HL-60 (cell line): ENCODE data around the gene KCNE1.
"Not testable (repeated sequence)": the region's sequence is repeated elsewhere in the genome, so short reads cannot be mapped to it uniquely, and the experiment has no call there.

Experiments
- CTCF ChIP-seq: IDR thresholded peaks from one replicate; pipeline ENCODE4 v1.5.1; 2011; ENCODE audit warnings: low read length, control low read depth, inconsistent platforms; ENCODE audit not compliant: insufficient read depth
- GABPA ChIP-seq: IDR thresholded peaks from 2 replicates; pipeline ENCODE4 v1.6.1; 2012; ENCODE audit warnings: low read depth
- POLR2AphosphoS5 ChIP-seq: IDR thresholded peaks from 2 replicates; pipeline ENCODE4 v1.6.1; 2012; ENCODE audit warnings: low read depth
- REST ChIP-seq: IDR thresholded peaks from 2 replicates; pipeline ENCODE4 v1.6.1; 2012; ENCODE audit warnings: low read depth; ENCODE audit not compliant: insufficient replicate concordance
- SPI1 ChIP-seq: IDR thresholded peaks from 2 replicates; pipeline ENCODE4 v1.6.1; 2012; ENCODE audit warnings: low read depth, mild to moderate bottlenecking, borderline replicate concordance

GRCh38 chr21:34447018-34447417 lies 65.0 kb downstream of the KCNE1 start:
- TF ChIP-seq CTCF, REST, SPI1, POLR2AphosphoS5, GABPA: not testable (repeated sequence)
